Breast epithelium (tissue), 4 donors: ENCODE data around the gene MTSS2. TPM values are rescaled to one million over a fixed set of nuclear protein-coding genes. Genes with fewer than 3 reads are reported as not detected.

Source experiments
- DNase-seq, 2 donors: peaks; one replicate each; pipeline ENCODE4 v3.0.0-alpha.2; 2019; ENCODE audit warnings: low spot score in 2 of 2
- H3K27ac ChIP-seq, 2 donors: fragments of 200-600 bp; sonication (generic) in 1 of 2; one replicate each; pipeline ENCODE4 v1.5.1; 2016 to 2019; ENCODE audit warnings: mild to moderate bottlenecking in 1 of 2
- H3K27me3 ChIP-seq, 2 donors: fragments of 200-600 bp; sonication (generic) in 1 of 2; one replicate each; pipeline versions ENCODE4 v1.5.1 to v1.6.0; 2017 to 2019; ENCODE audit warnings: control low read depth in 1 of 2, mild to moderate bottlenecking in 1 of 2
- H3K36me3 ChIP-seq: fragments of 200-600 bp; one replicate; pipeline ENCODE4 v1.5.1; 2019
- H3K4me1 ChIP-seq, 2 donors: fragments of 200-600 bp; sonication (generic); one replicate each; pipeline ENCODE4 v1.5.1; 2016 to 2019; ENCODE audit warnings: control low read depth in 1 of 2
- H3K4me3 ChIP-seq, 3 donors: fragments of 200-600 bp; sonication (generic); 1 replicate in 2 of 3; 2 replicates in 1 of 3; pipeline ENCODE4 v1.5.1; 2016 to 2019; ENCODE audit warnings: mild to moderate bottlenecking in 3 of 3, moderate library complexity in 2 of 3
- H3K9me3 ChIP-seq, 2 donors: fragments of 200-600 bp; sonication (generic) in 1 of 2; one replicate each; pipeline ENCODE4 v1.5.1; 2016 to 2019; ENCODE audit warnings: control low read depth in 1 of 2
- CTCF ChIP-seq, 3 donors: fragments of 450-650 bp; IDR thresholded peaks; one replicate each; pipeline ENCODE4 v1.5.1; 2016 to 2017; ENCODE audit warnings: antibody characterized with exemption in 3 of 3, mild to moderate bottlenecking in 3 of 3, moderate library complexity in 3 of 3
- POLR2A ChIP-seq: fragments of 450-650 bp; IDR thresholded peaks from one replicate; pipeline ENCODE4 v1.6.1; 2016; ENCODE audit warnings: antibody characterized with exemption, mild to moderate bottlenecking, moderate library complexity
- POLR2AphosphoS5 ChIP-seq, 3 donors: sonication (generic); formaldehyde crosslinking; IDR thresholded peaks; one replicate each; pipeline ENCODE4 v1.6.1; 2017; ENCODE audit warnings: antibody characterized with exemption in 3 of 3
- intact Hi-C: fragments of 100-400 bp; cut with DNase I; formaldehyde crosslinking; loops from one replicate; pipeline ENCODE4 v1.15.1; 2023; ENCODE audit warnings: low total_unique reads
- total RNA-seq, 3 donors: library from RNA; depleted of rRNA; stranded (reverse); fragments of >200 nt; gene quantifications; one replicate each; pipeline ENCODE4 v1.1.0, GENCODE V29; 2016

Gene MTSS2
- total RNA-seq, 3 donors from 2014 or later: 9.4 to 28.8 (median 22.8) TPM

- no peak for DNase-seq
- Histone ChIP-seq H3K27me3 (no peaks in the 10 kb centered on the region), H3K9me3 (no peaks in the 10 kb centered on the region), H3K4me3 (no peak overlapping the region), H3K27ac (no peak overlapping the region), H3K4me1 (peaks cover 0 to 7% of the 10 kb centered on the region in 2 donors), H3K36me3 (peaks cover 6% of the 10 kb centered on the region)
- intact Hi-C loops: loop anchor here (10.0 kb wide), 1 partner anchor 125 kb away; no protein-coding TSS in a partner anchor
- no peak for TF ChIP-seq POLR2AphosphoS5 (IDR thresholded peaks at IDR 0.05)
- no peak for TF ChIP-seq POLR2A
- TF ChIP-seq CTCF (IDR thresholded peaks at IDR 0.05): no peak
Observed at GRCh38 chr16:70659546-70659945, 26.3 kb downstream of the MTSS2 start.

GRCh38 chr16:70658921-70659320 lies 26.9 kb downstream of the MTSS2 start:
- intact Hi-C loops: loop anchor here (10.0 kb wide), 1 partner anchor 124 kb away; no protein-coding TSS in a partner anchor
- TF ChIP-seq POLR2A (no peak), CTCF (IDR thresholded peaks at IDR 0.05) (no peak), POLR2AphosphoS5 (IDR thresholded peaks at IDR 0.05) (no peak)
- Histone ChIP-seq H3K36me3 (peaks cover under 1% of the 10 kb centered on the region), H3K27me3 (no peaks in the 10 kb centered on the region), H3K4me3 (no peak overlapping the region), H3K4me1 (peaks cover 0 to 7% of the 10 kb centered on the region in 2 donors), H3K27ac (no peak overlapping the region), H3K9me3 (no peaks in the 10 kb centered on the region)
- no peak for DNase-seq

- intact Hi-C loops: loop anchor here (10.0 kb wide), 1 partner anchor 123 kb away; no protein-coding TSS in a partner anchor
- H3K27me3 ChIP-seq: no peaks in the 10 kb centered on the region
- peaks cover 3 to 7% of the 10 kb centered on the region in 2 donors for H3K4me1 ChIP-seq
- H3K36me3 ChIP-seq: no peaks in the 10 kb centered on the region
- H3K9me3 ChIP-seq: no peaks in the 10 kb centered on the region
- no peak for DNase-seq
- no peak for TF ChIP-seq POLR2AphosphoS5 (IDR thresholded peaks at IDR 0.05)
- TF ChIP-seq CTCF (IDR thresholded peaks at IDR 0.05): no peak
- TF ChIP-seq POLR2A: no peak
- no peak overlapping the region for H3K4me3 ChIP-seq
- H3K27ac ChIP-seq: no peak overlapping the region
Observed at GRCh38 chr16:70657956-70658355, 27.9 kb downstream of the MTSS2 start.

- Histone ChIP-seq H3K36me3 (no peaks in the 10 kb centered on the region), H3K4me1 (peaks cover 0 to 3% of the 10 kb centered on the region in 2 donors), H3K9me3 (no peaks in the 10 kb centered on the region), H3K27me3 (no peaks in the 10 kb centered on the region), H3K4me3 (no peak overlapping the region), H3K27ac (no peak overlapping the region)
- no peak for TF ChIP-seq POLR2AphosphoS5 (IDR thresholded peaks at IDR 0.05)
- no peak for TF ChIP-seq CTCF (IDR thresholded peaks at IDR 0.05)
- no peak for TF ChIP-seq POLR2A
- DNase-seq: no peak
- intact Hi-C loops: loop anchor here (10.0 kb wide), 1 partner anchor 122 kb away; no protein-coding TSS in a partner anchor
Observed at GRCh38 chr16:70656712-70657263, 29.1 kb downstream of the MTSS2 start.

- TF ChIP-seq POLR2AphosphoS5 (IDR thresholded peaks at IDR 0.05) (no peak), CTCF (IDR thresholded peaks at IDR 0.05) (no peak), POLR2A (no peak)
- Histone ChIP-seq H3K4me3 (no peak overlapping the region), H3K9me3 (no peaks in the 10 kb centered on the region), H3K27ac (no peak overlapping the region), H3K4me1 (peaks cover 0 to 3% of the 10 kb centered on the region in 2 donors), H3K27me3 (no peaks in the 10 kb centered on the region), H3K36me3 (no peaks in the 10 kb centered on the region)
- no peak for DNase-seq
- intact Hi-C loops: loop anchor here (10.0 kb wide), 1 partner anchor 121 kb away; no protein-coding TSS in a partner anchor
Observed at GRCh38 chr16:70656065-70656711, 29.7 kb downstream of the MTSS2 start.
